Endothelial cell of umbilical vein (primary cell): ENCODE results near the gene MSH6. TPM values are rescaled to one million over a fixed set of nuclear protein-coding genes. Genes with fewer than 3 reads are reported as not detected.

Experiments used
- BruUV-seq: library from RNA; stranded (reverse); fragments of 400-500 nt; replicated peaks from 2 replicates; lab custom pipeline; 2021; lab: Mats Ljungman, UMichigan
- CTCF ChIA-PET: fragments of 300-600, 350-600 bp; sonication (Branson Sonifier 250); formaldehyde crosslinking; loops from one replicate; lab custom pipeline; 2021; ENCODE audit warnings: antibody characterized with exemption, inconsistent platforms; lab: Charles Lee
- POLR2A ChIA-PET: fragments of 300-600, 350-600 bp; sonication (Branson Sonifier 250); formaldehyde crosslinking; loops from one replicate; lab custom pipeline; 2021; ENCODE audit warnings: antibody characterized with exemption, inconsistent platforms; lab: Charles Lee
- DNase-seq: peaks from one replicate; pipeline ENCODE4 v3.0.0-alpha.2; 2011; ENCODE audit warnings: low read depth, low spot score
- FAIRE-seq: peaks from 2 replicates; lab custom pipeline; 2011; peaks lifted over from hg19 to GRCh38; lab: Jason Lieb, UNC
- H2AFZ ChIP-seq: 2 replicates; pipeline ENCODE4 v1.6.0; 2012; ENCODE audit warnings: low read depth, low read length, control low read depth, inconsistent platforms
- H3K27ac ChIP-seq: 2 replicates; pipeline ENCODE4 v1.5.1; 2011; ENCODE audit warnings: low read depth, mild to moderate bottlenecking, control low read depth, low read length, moderate library complexity; ENCODE audit not compliant: insufficient read depth
- H3K27me3 ChIP-seq, 2 experiments: 2 replicates each; pipeline versions ENCODE4 v1.6.0 to v1.6.1; 2011; ENCODE audit warnings: low read length in 2 of 2, mixed read lengths in 1 of 2; ENCODE audit not compliant: control insufficient read depth in 2 of 2, insufficient read depth in 2 of 2
- H3K36me3 ChIP-seq, 2 experiments: 2 replicates in 1 of 2; 3 replicates in 1 of 2; pipeline ENCODE4 v1.5.1; 2011; ENCODE audit warnings: low read length in 2 of 2, mild to moderate bottlenecking in 1 of 2, moderate library complexity in 1 of 2; ENCODE audit not compliant: control insufficient read depth in 2 of 2, insufficient read depth in 2 of 2; ENCODE audit errors: extremely low read depth in 1 of 2
- H3K4me1 ChIP-seq: 3 replicates; pipeline ENCODE4 v1.5.1; 2011; ENCODE audit warnings: mild to moderate bottlenecking, low read length; ENCODE audit not compliant: control insufficient read depth, insufficient read depth; ENCODE audit errors: extremely low read depth
- H3K4me2 ChIP-seq: 2 replicates; pipeline ENCODE4 v1.6.1; 2011; ENCODE audit warnings: low read length, control low read depth, mixed read lengths; ENCODE audit not compliant: insufficient read depth
- H3K4me3 ChIP-seq, 3 experiments: fragments of 200-600 bp in 1 of 3; sonication (generic), shearing (Covaris generic) in 1 of 3; replicated peaks in 1 of 3; 2 replicates each; pipeline ENCODE4 v1.5.1; 2011 to 2016; ENCODE audit warnings: control low read depth in 3 of 3, low read length in 3 of 3, mild to moderate bottlenecking in 2 of 3, inconsistent platforms in 1 of 3, low read depth in 1 of 3, moderate library complexity in 1 of 3; ENCODE audit not compliant: insufficient read depth in 1 of 3
- H3K79me2 ChIP-seq: 2 replicates; pipeline ENCODE4 v1.6.0; 2012; ENCODE audit warnings: low read length, inconsistent platforms; ENCODE audit not compliant: control insufficient read depth, insufficient read depth
- H3K9ac ChIP-seq: replicated peaks from 2 replicates; pipeline ENCODE3; 2011; ENCODE audit warnings: low read length, control low read depth; ENCODE audit not compliant: insufficient read depth; ENCODE audit errors: extremely low read depth
- H3K9me1 ChIP-seq: replicated peaks from 3 replicates; pipeline ENCODE4 v1.6.0; 2011; ENCODE audit warnings: mild to moderate bottlenecking, low read length; ENCODE audit not compliant: control insufficient read depth, insufficient read depth; ENCODE audit errors: extremely low read depth
- H3K9me3 ChIP-seq: replicated peaks from 2 replicates; pipeline ENCODE4 v1.5.1; 2012; ENCODE audit warnings: low read length, inconsistent platforms; ENCODE audit not compliant: control insufficient read depth, insufficient read depth
- H4K20me1 ChIP-seq: replicated peaks from 2 replicates; pipeline ENCODE3; 2011; ENCODE audit warnings: mild to moderate bottlenecking, low read length; ENCODE audit not compliant: control insufficient read depth, insufficient read depth; ENCODE audit errors: extremely low read depth
- EZH2 ChIP-seq: IDR thresholded peaks from 2 replicates; pipeline ENCODE4 v1.6.1; 2012; ENCODE audit warnings: borderline replicate concordance, low read depth, mild to moderate bottlenecking, moderate library complexity, low read length, inconsistent platforms; ENCODE audit not compliant: severe bottlenecking
- FOS ChIP-seq: IDR thresholded peaks from 2 replicates; pipeline ENCODE4 v1.6.1; 2011; ENCODE audit warnings: mild to moderate bottlenecking, low read length, moderate library complexity, borderline replicate concordance; ENCODE audit not compliant: insufficient read depth
- GATA2 ChIP-seq: IDR thresholded peaks from 2 replicates; pipeline ENCODE4 v1.7.0; 2011; ENCODE audit warnings: low read depth, mild to moderate bottlenecking, moderate library complexity, mixed read lengths, low read length; ENCODE audit not compliant: insufficient read length, insufficient read depth
- JUN ChIP-seq: IDR thresholded peaks from 2 replicates; pipeline ENCODE4 v1.6.1; 2011; ENCODE audit warnings: borderline replicate concordance, low read depth; ENCODE audit not compliant: insufficient read length, insufficient read depth
- MYC ChIP-seq: IDR thresholded peaks from one replicate; pipeline ENCODE4 v1.6.1; 2011; ENCODE audit warnings: mild to moderate bottlenecking, low read depth, low read length
- POLR2A ChIP-seq: IDR thresholded peaks from 2 replicates; pipeline ENCODE4 v1.6.1; 2012; ENCODE audit warnings: low read depth, mild to moderate bottlenecking, control low read depth, low read length
- POLR2AphosphoS5 ChIP-seq: IDR thresholded peaks from 2 replicates; pipeline ENCODE4 v1.6.1; 2012; ENCODE audit warnings: low read depth, mild to moderate bottlenecking, control low read depth, low read length, moderate library complexity; ENCODE audit not compliant: insufficient read depth
- dilution Hi-C: fragments of 300-500 bp; cut with MboI; formaldehyde crosslinking; loops from one replicate; pipeline ENCODE4 v1.15.0; 2019; ENCODE audit warnings: low sequenced_read_pairs; ENCODE audit not compliant: extremely low pct_ligation_motif_present
- intact Hi-C: fragments of 100-400 bp; cut with micrococcal nuclease; formaldehyde crosslinking; loops from one replicate; pipeline ENCODE4 v1.10.0; 2022
- polyA plus RNA-seq, 4 experiments: library from polyadenylated mRNA; depleted of rRNA in 3 of 4; stranded (reverse) in 3 of 4; unstranded in 1 of 4; fragments of >200 nt; gene quantifications; 2 replicates each; pipeline versions ENCODE4 v1.2.1 to v1.2.3, GENCODE V29; 2011 to 2012; ENCODE audit warnings: missing spikeins in 1 of 4
- total RNA-seq: library from RNA; stranded (reverse); gene quantifications from 2 replicates; pipeline ENCODE4 v1.2.3, GENCODE V29; 2021
- TF ChIP-seq, protein P1 (sequence below), 2 donors: IDR thresholded peaks; 1 replicate in 1 of 2; 2 replicates in 1 of 2; pipeline ENCODE4 v1.5.1; 2011; ENCODE audit warnings: low read length in 2 of 2, mild to moderate bottlenecking in 2 of 2, moderate library complexity in 2 of 2, control low read depth in 1 of 2, inconsistent platforms in 1 of 2, low read depth in 1 of 2; ENCODE audit not compliant: insufficient read depth in 1 of 2; ENCODE audit errors: extremely low read depth in 1 of 2
- TF ChIP-seq, protein P2 (sequence below): IDR thresholded peaks from 2 replicates; pipeline ENCODE4 v1.6.1; 2011; ENCODE audit not compliant: insufficient read depth, insufficient read length

Gene MSH6
- total and polyA plus RNA-seq, 2 donors (not counting 3 experiments of a cell fraction or from before 2014, with no cell fraction given): 11.9 to 74.0 TPM

DNA sequence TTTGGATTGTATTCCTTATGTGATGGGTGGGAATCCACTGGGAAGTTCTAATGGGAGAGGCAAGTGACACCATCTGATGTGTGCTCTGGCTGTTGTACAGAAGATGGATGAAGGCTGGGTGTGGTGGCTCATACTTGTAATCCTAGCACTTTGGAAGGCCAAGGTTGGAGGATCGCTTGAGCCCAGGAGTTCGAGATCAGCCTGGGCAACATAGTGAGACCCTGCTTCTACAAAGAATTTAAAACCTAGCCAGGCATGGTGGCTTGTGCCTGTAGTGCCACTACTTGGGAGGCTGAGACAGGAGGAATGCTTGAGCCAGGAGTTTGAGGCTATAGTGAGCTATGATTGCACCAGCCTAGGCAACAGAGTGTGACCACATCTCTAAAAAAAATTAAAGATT is 10.6 kb upstream of the MSH6 start:
- DNase-seq (no peak), FAIRE-seq (no peak)
- Histone ChIP-seq H3K9me3 (no peaks in the 10 kb centered on the region), H2AFZ (no peak overlapping the region), H3K36me3 (no peaks in the 10 kb centered on the region), H3K9me1 (no peaks in the 10 kb centered on the region), H4K20me1 (no peaks in the 10 kb centered on the region), H3K4me2 (no peak overlapping the region), H3K4me1 (no peaks in the 10 kb centered on the region), H3K27me3 (no peaks in the 10 kb centered on the region), H3K27ac (no peak overlapping the region), H3K9ac (no peak overlapping the region), H3K4me3 (no peak overlapping the region), H3K79me2 (no peaks in the 10 kb centered on the region)
- intact Hi-C loops (no loop called here), dilution Hi-C loops (no loop called here)
- POLR2A ChIA-PET: no interaction called here
- BruUV-seq: no TSS peak
- TF ChIP-seq, protein P1, sequence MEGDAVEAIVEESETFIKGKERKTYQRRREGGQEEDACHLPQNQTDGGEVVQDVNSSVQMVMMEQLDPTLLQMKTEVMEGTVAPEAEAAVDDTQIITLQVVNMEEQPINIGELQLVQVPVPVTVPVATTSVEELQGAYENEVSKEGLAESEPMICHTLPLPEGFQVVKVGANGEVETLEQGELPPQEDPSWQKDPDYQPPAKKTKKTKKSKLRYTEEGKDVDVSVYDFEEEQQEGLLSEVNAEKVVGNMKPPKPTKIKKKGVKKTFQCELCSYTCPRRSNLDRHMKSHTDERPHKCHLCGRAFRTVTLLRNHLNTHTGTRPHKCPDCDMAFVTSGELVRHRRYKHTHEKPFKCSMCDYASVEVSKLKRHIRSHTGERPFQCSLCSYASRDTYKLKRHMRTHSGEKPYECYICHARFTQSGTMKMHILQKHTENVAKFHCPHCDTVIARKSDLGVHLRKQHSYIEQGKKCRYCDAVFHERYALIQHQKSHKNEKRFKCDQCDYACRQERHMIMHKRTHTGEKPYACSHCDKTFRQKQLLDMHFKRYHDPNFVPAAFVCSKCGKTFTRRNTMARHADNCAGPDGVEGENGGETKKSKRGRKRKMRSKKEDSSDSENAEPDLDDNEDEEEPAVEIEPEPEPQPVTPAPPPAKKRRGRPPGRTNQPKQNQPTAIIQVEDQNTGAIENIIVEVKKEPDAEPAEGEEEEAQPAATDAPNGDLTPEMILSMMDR (IDR thresholded peaks at IDR 0.05; ENCODE audit: extremely low read depth in 1 of 2, insufficient read depth in 1 of 2, low read depth in 1 of 2, low read length in 2 of 2): no peak
- TF ChIP-seq MYC: no peak
- no peak for TF ChIP-seq EZH2
- no peak for TF ChIP-seq GATA2
- TF ChIP-seq, protein P2, sequence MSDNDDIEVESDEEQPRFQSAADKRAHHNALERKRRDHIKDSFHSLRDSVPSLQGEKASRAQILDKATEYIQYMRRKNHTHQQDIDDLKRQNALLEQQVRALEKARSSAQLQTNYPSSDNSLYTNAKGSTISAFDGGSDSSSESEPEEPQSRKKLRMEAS: no peak
- no peak for TF ChIP-seq JUN
- no peak for TF ChIP-seq POLR2AphosphoS5
- TF ChIP-seq FOS: no peak
- TF ChIP-seq POLR2A: no peak
- CTCF ChIA-PET: interaction anchor here (1.8 kb wide), 1 partner anchor 335 kb away, joined by 6 read pairs; no protein-coding TSS in a partner anchor
